GM12801 (cell line): ENCODE data around the gene PTPA.

Experiments
- TF ChIP-seq, protein P1 (sequence below): IDR thresholded peaks from one replicate; pipeline ENCODE4 v1.5.1; 2011; ENCODE audit warnings: control low read depth; ENCODE audit not compliant: insufficient read length; ENCODE audit errors: extremely low read depth

The PTPA gene

DNA sequence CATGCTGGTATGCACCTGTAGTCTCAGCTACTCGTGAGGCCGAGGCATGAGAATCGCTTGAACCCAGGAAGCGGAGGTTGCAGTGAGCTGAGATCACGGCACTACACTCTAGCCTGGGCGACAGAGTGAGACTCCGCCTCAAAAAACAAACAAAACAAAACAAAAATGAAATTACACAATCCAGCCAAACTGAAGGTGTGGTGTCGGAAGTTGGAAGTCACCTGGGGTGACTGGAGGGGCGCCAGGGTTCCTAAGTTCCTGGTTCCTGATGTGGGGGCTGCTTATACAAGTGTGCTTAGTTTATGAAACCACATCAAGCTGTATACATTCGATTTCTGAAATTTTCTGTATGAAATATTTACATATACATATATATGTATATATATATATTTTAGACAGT lies 34.0 kb upstream of the PTPA start:
- TF ChIP-seq, protein P1, sequence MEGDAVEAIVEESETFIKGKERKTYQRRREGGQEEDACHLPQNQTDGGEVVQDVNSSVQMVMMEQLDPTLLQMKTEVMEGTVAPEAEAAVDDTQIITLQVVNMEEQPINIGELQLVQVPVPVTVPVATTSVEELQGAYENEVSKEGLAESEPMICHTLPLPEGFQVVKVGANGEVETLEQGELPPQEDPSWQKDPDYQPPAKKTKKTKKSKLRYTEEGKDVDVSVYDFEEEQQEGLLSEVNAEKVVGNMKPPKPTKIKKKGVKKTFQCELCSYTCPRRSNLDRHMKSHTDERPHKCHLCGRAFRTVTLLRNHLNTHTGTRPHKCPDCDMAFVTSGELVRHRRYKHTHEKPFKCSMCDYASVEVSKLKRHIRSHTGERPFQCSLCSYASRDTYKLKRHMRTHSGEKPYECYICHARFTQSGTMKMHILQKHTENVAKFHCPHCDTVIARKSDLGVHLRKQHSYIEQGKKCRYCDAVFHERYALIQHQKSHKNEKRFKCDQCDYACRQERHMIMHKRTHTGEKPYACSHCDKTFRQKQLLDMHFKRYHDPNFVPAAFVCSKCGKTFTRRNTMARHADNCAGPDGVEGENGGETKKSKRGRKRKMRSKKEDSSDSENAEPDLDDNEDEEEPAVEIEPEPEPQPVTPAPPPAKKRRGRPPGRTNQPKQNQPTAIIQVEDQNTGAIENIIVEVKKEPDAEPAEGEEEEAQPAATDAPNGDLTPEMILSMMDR, result no peak

DNA sequence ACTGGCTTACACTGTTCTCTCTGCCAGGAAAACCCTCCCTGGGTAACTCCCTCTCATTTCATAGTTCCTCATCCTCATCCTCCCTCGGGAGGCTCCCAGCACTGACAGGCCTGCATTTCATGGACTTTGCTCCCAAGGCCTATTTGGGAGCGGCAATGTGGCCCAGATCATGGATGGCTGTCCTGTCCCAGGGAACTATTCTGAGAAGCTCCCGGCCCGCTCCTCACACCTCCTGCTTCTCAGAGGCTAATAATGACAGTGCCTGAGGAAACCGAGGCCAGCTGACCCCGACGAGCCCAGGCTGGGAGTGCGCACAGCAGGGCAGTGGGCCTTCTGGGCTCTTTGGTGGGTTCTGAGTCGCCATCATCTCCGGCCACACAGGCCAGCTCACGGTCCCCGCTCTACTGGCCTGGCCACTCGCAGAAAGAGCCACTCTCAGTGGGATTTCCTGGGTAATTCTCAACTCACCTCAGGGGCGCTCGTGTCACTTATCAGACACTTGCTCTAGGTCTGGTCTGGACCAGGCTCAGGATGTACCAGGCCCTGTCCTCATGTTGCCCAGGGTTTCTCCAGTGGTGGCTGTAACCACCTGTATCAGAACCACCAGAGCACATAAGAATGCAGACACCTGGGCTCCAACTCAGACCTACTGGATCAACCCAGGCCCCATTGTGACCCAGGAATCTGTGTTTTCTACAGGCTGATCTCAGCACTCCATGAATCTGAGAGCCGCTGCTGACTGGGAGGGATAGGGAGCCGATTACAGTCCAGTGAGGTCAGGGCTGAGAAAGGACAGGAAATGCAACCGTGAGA lies 32.3 kb upstream of the PTPA start:
- TF ChIP-seq, protein P1, result no peak

DNA sequence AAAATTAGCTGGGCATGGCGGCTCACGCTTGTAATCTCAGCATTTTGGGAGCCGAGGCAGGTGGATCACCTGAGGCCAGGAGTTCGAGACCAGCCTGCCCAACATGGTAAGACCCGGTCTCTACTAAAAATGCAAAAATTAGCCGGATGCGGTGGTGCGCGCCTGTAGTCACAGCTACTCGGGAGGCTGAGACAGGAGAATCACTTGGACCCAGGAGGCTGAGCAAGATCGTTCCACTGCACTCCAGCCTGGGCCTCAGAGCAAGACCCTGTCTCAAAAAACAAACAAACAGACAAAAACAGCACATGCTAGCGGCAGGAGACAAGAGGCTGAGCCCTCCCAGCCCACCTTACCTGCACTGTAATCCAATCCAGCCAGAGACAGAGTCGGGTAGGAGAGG lies 31.4 kb upstream of the PTPA start:
- TF ChIP-seq, protein P1, result no peak

DNA sequence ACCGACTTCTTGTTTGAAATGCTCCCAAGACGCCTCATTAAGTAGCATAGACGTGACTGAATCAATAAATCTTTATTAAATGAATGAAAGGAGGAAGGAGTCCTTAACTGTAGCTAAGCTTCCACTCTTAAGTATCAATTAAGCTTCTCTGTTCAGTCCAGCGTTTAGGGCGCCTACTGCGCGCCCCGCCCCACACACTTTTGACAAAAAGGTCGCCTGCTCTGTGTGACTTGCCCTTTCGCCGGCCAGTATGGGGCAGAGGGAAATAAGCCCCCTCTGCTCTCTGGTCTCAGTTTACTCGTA lies 31.0 kb upstream of the PTPA start:
- TF ChIP-seq, protein P1, result no peak

DNA sequence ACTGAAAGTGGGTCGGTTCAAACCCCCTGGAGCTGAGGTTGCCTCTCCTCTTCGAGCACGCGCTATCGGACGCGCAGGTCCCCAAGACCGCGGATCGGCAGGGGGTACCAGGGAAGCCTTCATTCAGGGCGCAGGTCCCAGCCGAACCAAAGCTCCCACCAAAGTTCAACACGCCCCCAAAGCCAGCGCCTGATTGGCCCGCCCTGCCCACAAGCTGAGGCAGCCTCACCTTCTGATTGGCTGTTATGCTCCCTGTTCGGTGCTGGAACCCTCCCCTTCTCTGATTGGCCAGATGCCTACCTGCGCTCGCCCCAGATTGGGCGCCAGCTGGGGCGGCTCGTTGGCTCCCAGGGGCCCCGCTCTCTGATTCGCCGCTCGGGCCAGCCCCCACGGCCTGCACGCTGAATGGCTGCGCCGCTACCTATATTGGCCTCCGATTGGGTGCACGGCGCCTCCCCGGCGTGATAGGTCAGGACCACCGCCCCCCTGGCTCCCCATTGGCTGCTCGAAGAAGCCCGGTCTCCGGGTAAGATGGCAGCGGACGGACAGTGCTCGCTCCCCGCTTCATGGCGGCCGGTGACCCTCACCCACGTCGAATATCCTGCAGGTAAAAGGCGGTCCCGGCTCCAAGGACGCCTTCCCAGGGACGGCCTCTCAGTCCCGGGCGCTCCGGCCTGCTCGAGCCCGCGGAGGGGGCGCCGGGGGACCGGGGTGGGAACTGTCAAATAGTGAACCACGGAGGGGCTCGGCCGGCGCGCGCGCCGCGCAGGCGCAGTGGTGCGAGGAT lies 30.4 kb upstream of the PTPA start, which contains the start of gene DOLPP1:
Gene DOLPP1 (plus strand): TSS at position 511 of the 787 bp plus-strand sequence. CDS start 21 bp downstream, at position 532.
- TF ChIP-seq, protein P1, result no peak

DNA sequence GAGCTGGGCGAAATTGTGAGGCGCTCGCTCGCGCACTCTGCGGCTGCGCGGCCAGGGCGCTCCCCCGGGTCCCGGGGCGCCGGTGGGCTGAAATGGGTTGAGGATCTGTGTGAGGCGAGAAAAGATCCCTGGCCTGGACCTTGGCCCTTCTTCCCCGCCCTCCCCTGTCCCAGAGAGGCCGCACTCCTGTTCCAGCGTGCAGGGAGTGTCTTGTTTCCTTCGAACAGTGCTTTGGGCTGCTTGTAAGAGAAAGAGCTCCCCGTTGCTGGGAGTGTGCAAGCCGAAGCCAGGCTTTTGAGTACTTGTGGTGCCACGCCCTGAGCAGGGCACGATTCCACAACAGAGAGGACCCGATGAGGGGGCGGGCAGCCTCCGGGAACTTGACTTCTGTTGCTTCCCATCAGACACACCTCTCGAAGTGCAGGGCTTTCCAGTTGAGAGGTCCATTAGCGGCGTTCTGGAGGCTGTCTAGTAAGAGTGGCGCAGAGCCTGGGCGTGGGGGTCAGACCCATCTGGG lies 29.8 kb upstream of the PTPA start:
- TF ChIP-seq, protein P1, result no peak

DNA sequence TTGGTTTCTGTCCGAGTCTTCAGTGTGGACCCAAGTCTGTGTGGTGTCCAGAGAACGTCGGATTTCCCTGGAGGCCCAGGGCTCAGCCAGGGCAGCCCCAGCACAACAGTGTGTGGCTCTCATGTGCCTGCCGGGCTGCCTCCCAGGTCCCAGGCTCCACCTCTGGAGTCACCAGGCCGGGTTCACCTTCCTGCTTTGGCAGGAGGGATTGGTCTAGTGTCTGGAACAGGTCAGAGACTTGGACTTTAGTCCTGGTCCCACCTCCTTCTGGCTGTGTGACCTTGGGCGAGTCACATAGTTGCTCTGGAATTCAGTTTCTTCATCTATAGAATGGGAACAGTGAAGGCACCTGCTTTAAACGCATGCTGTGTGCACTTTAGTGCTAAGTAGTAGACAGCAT lies 27.1 kb upstream of the PTPA start:
- TF ChIP-seq, protein P1, result no peak
